ENCODE results near the gene KLRD1. TPM values are rescaled to one million over a fixed set of nuclear protein-coding genes. Genes with fewer than 3 reads are reported as not detected.

Gene KLRD1
- total RNA-seq, 4 donors from 2014 or later = under 0.01 to 4.1 (median 2.1) TPM

DNA sequence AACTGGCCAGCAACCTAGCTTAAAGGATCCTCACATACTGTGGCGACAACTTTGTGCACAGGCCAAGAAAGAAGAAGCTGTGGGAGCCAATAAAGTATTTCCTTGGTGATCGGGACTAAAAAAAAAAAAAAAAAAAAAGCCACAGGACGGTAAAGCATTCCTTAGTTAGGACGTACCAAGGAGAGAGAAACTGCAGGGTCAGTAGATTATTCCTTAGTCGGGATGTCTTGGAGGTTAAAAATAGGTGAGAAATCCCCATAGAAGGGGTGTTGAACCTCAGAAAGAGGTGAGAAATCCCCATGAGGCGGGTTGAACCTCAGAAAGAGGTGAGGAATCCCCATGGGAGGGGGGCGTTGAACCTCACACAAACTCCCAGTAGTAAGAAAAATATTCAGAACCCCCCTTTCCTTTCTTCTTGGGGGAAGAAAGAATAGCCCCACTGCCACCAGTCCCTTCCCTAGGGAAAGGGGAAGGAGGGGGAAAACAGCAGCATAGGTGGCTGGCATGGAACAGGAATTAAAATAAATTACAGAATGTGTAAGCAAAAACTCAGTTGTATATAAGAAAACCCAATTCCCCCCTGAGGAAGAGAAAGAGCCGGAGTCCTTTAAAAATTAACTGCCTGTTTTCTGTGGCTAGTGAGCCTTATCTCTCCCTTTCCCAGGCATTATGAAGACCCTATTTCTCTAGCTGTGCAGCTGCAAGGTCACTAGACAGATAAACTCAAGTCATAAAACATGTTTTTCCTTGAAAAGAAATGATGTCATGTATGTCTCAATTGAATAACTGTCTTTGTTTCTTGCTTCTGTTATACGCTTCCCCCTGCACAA is 55.4 kb downstream of the KLRD1 start:
- no peak for DNase-seq
- H3K27ac ChIP-seq = peak overlapping the region; percentile 94 to 98
- H3K9me3 ChIP-seq = no peaks in the 10 kb centered on the region
- peaks cover 0 to 8% of the 10 kb centered on the region in 2 donors for H3K4me1 ChIP-seq
- H3K4me3 ChIP-seq = peak overlapping the region; percentile 39 to 58
- intact Hi-C loops (cut with DNase I; ENCODE audit: low total_unique reads) = loop anchor here (10.0 kb wide), 1 partner anchor 148 kb away; the partner anchor contains the start of gene GABARAPL1
- TF ChIP-seq, protein P1, sequence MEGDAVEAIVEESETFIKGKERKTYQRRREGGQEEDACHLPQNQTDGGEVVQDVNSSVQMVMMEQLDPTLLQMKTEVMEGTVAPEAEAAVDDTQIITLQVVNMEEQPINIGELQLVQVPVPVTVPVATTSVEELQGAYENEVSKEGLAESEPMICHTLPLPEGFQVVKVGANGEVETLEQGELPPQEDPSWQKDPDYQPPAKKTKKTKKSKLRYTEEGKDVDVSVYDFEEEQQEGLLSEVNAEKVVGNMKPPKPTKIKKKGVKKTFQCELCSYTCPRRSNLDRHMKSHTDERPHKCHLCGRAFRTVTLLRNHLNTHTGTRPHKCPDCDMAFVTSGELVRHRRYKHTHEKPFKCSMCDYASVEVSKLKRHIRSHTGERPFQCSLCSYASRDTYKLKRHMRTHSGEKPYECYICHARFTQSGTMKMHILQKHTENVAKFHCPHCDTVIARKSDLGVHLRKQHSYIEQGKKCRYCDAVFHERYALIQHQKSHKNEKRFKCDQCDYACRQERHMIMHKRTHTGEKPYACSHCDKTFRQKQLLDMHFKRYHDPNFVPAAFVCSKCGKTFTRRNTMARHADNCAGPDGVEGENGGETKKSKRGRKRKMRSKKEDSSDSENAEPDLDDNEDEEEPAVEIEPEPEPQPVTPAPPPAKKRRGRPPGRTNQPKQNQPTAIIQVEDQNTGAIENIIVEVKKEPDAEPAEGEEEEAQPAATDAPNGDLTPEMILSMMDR (IDR thresholded peaks at IDR 0.05) = no peak
- TF ChIP-seq POLR2A (IDR thresholded peaks at IDR 0.05) = no peak
- H3K27me3 ChIP-seq = no peaks in the 10 kb centered on the region
- no peaks in the 10 kb centered on the region for H3K36me3 ChIP-seq

DNA sequence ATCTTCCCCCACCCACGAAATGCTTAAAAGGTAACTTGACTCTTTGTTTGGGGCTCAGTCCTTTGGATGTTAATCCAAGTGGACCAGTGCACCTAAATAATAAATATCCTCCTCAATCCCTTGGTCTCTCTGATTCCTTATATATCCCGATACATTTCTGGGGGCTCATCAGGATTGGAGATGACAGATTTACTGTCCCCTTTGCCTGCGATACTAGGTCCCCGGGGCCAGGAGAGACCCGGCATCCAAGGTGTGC is 55.9 kb downstream of the KLRD1 start:
- intact Hi-C loops (cut with DNase I; ENCODE audit: low total_unique reads) = loop anchor here (10.0 kb wide), 1 partner anchor 149 kb away; the partner anchor contains the start of gene GABARAPL1
- peaks cover 0 to 8% of the 10 kb centered on the region in 2 donors for H3K4me1 ChIP-seq

DNA sequence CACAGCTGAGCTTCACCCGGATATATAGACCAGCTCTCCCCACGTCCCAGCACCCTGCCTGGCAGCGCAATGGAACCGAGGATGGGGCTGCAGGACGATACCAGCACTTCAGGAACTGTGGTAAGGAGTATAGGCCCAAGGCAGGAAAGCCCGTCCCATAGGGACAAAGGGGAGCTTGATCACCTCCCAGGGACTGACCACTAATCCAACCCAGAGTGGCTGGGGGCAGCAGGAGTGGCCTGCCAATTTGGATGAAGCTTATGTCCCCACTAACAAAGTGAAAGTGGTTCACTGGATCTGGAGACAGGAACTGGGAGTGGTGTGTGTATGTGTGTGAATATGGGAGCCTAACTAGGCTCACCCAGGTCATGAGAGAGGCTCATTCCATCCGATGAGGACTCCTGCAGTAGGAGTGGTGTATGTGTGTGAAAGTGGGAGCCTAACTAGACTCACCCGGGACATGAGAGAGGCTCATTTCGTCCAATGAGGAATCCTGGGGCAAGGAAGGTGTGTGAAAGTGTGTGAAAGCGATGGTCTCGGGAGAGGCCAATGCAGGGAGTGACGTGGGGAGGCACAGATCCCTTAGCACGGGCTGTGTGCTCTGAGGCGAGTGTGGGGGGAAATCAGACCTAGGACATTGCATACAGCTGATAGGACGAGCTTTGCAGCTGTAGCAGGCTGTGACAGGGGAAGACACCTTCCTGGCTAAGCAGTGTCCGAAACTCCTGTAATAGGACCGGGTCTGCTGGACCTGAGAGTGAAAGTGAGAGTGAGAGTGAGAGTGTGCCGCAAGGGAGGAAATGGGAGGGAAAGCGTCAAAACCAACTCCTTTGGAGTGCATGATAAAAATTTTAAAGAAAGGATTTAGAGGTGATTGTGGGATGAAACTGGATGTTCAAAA is 56.5 kb downstream of the KLRD1 start:
- peak overlapping the region; percentile 39 to 58 for H3K4me3 ChIP-seq
- H3K27ac ChIP-seq = peak overlapping the region; percentile 94 to 98
- H3K9me3 ChIP-seq = no peaks in the 10 kb centered on the region
- H3K36me3 ChIP-seq = no peaks in the 10 kb centered on the region
- TF ChIP-seq, protein P1 (IDR thresholded peaks at IDR 0.05) = no peak
- peak in 1 of 2 donors; percentile 22 for TF ChIP-seq POLR2A (IDR thresholded peaks at IDR 0.05)
- peaks cover 0 to 8% of the 10 kb centered on the region in 2 donors for H3K4me1 ChIP-seq
- peak; percentile 57 to 58 for DNase-seq
- intact Hi-C loops (cut with DNase I; ENCODE audit: low total_unique reads) = loop anchor here (10.0 kb wide), 1 partner anchor 149 kb away; the partner anchor contains the start of gene GABARAPL1
- H3K27me3 ChIP-seq = no peaks in the 10 kb centered on the region

More for the DNA sequence above, 55.9 kb downstream of the KLRD1 start:
- peak overlapping the region; percentile 39 to 58 for H3K4me3 ChIP-seq
- H3K27me3 ChIP-seq = no peaks in the 10 kb centered on the region
- H3K9me3 ChIP-seq = no peaks in the 10 kb centered on the region
- no peak for TF ChIP-seq POLR2A (IDR thresholded peaks at IDR 0.05)
- TF ChIP-seq, protein P1 (IDR thresholded peaks at IDR 0.05) = no peak
- H3K27ac ChIP-seq = peak overlapping the region; percentile 94 to 98
- no peak for DNase-seq
- no peaks in the 10 kb centered on the region for H3K36me3 ChIP-seq

DNA sequence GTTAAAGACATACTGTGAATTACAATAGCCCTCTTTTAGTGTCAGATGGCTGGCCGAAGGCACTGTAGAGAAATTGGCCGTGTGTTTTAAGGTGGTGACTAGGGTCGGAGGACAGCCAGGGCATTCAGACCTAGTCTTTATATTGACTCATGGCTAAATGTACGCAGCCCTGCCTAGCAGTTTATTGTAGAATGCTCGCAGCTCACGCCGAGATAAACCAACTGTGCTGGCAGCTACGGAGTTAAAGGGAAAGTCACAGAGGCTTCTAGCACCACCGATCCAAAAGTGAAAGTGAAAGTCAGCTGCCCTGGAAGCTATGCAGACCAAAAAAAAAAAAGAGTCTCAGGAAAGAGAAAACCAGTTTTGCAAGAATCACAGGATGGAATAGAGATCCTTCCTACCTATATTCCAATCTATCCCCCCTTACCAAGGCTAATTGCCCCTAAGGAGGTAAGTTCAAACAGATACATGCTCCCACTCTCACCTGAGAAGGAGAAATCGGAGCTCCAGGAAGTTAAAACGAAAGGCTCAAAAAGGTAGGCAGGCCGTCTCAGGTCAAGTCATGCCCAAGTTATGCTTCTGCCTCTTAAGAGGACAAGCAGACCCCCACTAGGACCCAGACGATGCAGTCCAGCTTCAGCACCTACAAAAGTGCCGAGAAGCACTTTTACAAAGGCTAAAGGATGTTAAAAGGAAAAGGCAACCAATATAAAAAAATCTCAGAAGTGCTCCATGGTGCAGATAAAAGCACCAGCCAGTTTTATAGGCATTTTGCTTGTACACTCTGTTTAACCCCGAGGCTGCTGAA is 57.3 kb downstream of the KLRD1 start:
- Histone ChIP-seq H3K36me3 (no peaks in the 10 kb centered on the region), H3K9me3 (no peaks in the 10 kb centered on the region), H3K27ac (peak overlapping the region; percentile 94 to 98), H3K27me3 (no peaks in the 10 kb centered on the region), H3K4me1 (peaks cover 0 to 8% of the 10 kb centered on the region in 2 donors), H3K4me3 (peak overlapping the region; percentile 39 to 58)
- intact Hi-C loops (cut with DNase I; ENCODE audit: low total_unique reads) = loop anchor here (10.0 kb wide), 1 partner anchor 150 kb away; the partner anchor contains the start of gene GABARAPL1
- TF ChIP-seq, protein P1 (IDR thresholded peaks at IDR 0.05) = no peak
- TF ChIP-seq POLR2A (IDR thresholded peaks at IDR 0.05) = peak in 1 of 2 donors; percentile 9
- DNase-seq = peak; percentile 61 to 83
